Measurements from ENCODE around the gene ZNF169.
"Not testable (repeated sequence)": the region's sequence is repeated elsewhere in the genome, so short reads cannot be mapped to it uniquely, and the experiment has no call there.

The ZNF169 gene

GRCh38 chr9:94348754-94349153 lies 89.7 kb downstream of the ZNF169 start:
- not testable (repeated sequence) for DNase-seq (ENCODE audit: low read depth, low spot score)

Measured in brain pericyte (primary cell).